Stimulated activated CD8-positive, alpha-beta memory T cell treated with anti-CD3 and anti-CD28 coated beads, Interleukin-7, amount 100 ng/mL, for 4 hours (primary cell): ENCODE data around the gene CYP24A1.

Experiments
- DNase-seq, 2 donors: peaks; one replicate each; pipeline ENCODE4 v3.0.0-alpha.2; 2020; ENCODE audit warnings: low read depth in 2 of 2

The CYP24A1 gene

GRCh38 chr20:54174457-54175175 lies 830 bp upstream of the CYP24A1 start:
- DNase-seq: no peak

- DNase-seq: no peak
Observed at GRCh38 chr20:54172856-54173652, 732 bp downstream of the CYP24A1 start.

- no peak for DNase-seq
Observed at GRCh38 chr20:54172532-54172855, 1.3 kb downstream of the CYP24A1 start.

DNA sequence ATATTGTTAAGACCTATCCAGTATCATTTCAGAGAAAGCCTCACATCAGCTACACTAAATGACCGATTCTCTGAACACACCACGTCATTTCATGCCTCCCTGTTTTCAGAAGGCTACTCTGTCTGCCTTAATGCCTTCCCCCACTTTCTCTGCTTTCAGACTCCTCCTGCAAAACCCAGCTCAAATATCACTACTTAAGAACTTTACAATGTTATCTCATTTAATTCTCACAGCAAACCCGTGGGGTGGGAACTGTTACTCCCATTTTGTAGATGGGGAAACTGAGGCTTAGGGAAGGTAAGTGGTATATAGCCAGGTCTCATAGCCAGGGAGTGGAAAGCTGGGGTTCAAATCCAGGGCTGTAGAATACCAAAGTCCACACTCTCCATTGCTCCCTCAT lies 2.8 kb downstream of the CYP24A1 start:
- no peak for DNase-seq

DNA sequence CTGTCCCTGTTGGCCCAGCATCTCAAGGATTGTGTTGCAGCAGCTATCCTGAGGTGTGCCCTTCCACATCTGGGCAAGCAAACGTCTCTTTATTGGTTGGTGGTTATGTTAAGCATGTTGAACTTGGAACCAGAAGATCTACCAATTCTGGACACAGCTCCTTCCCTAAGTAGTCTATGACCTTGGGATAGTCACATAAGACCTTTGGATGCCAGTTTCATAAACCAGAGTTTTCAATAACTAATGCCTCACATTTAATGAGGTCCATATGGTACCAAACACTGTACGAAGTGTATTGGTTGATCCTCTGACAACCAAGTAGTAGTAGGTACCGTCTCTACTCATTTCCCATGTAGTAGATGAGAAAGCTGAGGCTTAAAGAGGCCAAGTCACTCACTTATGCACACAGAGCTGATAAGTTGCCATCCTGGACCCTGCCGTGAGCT lies 3.7 kb downstream of the CYP24A1 start:
- DNase-seq: no peak

- DNase-seq: no peak
Observed at GRCh38 chr20:54168961-54169862, 4.6 kb downstream of the CYP24A1 start.

DNA sequence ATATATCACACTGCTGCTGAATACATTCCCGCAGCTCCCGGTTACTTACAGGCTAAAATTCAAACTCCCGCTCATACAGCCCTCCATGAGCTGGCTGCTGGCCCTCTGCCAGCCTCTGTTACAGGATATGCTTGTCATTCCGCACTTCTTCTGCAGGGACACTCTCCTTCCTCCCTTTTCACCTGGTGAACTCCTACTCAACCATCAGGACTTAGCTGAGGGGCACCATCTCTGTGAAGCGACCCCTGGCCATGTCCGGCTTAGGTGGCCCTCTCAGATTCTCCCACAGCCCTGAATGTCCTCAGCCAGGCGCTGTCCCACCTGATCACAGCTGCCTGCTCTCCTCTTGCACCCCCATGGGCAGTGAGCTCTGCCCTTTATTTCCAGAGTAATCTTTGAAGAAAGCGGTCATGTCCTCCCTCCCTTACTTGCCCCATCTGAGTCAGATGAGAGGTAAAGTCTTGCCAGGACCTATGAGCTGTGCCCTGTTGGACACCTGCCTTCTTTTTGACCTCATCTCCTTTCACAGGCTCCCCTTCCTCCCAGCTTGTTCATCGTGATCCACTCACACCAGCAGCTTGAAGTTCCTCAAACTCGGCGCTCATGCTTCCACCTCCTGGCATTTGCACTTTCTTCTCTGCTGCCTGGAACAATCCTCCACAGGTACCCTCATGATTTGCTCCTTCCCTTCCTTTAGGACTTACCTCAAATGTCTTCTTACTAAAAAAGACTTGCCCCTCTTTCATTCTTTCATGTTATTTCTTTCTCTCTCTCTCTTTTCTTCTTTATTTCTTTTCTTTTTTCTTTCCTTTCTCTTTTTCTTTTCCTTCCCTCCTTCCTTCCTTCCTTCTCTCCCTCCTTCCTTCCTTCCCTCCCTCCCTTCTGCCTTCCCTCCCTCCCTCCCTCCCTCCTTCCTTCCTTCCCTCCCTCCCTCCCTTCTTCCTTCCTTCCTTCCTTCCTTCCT lies 5.6 kb downstream of the CYP24A1 start:
- no peak for DNase-seq

- no peak for DNase-seq
Observed at GRCh38 chr20:54166987-54167662, 6.7 kb downstream of the CYP24A1 start.

GRCh38 chr20:54165803-54166202 lies 8.0 kb downstream of the CYP24A1 start:
- DNase-seq: no peak

- DNase-seq: no peak
Observed at GRCh38 chr20:54165014-54165413, 8.8 kb downstream of the CYP24A1 start.

DNA sequence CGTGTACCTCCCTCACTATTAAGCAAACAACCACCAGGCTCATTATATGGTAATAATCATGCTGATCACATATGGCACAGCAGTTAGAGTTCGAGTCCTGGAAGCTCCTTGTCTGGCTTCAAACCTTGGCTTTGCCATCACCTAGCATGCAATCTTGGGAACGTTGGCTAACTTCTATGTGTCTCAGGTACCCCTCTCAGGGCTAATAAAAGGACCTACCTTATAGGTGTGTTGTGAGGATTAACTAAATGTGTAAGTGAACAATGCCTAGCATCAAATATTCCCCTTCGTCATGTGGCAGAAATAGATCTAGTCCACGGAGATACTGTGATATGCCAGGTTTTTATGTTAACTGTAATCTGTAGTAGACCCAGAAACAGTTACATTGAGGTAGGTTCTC lies 10.4 kb downstream of the CYP24A1 start:
- no peak for DNase-seq

DNA sequence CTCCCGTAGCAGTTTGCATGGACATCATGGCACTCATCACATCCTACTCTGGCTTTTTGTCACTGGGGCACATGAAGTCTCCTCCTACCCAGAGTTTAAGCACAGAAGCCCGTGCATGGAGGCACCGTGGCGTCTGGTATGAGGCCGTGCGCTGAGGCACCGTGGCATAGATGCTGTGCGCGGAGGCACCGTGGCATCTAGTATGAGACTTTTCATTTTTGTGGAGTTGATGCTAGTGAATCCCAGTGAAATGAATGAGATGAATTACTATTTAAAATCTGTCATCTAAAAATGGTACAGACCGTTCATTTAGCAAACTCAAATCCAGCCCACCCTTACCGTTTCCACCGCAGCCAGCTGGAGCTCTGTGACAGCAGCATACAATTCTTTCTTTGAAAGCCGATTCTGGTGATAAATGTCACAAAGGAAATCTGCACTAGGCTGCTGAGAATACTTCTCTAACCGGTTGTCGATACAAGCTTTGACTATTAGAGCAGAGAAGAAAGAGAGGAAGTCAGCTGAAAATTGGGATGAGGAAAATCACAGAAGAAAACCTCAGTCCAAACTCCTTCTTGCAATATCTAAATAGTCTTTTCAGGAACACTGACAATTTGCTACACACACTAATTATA lies 11.3 kb downstream of the CYP24A1 start:
- no peak for DNase-seq

DNA sequence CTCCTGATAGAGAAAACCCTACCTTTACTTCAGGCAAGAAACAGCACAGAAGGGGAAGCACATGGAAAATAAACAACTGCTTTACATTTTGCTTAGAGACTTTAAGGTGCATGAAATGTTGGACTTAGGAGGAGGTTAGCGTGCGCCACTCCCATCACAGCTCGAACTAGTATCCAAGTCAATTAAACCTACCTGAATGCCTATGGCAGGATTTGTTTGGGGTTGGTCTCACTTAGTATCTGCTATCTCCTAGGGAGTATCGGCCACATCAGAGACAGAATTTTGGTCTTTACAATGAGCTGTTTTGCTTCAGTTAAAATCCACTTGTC lies 12.0 kb downstream of the CYP24A1 start:
- no peak for DNase-seq

DNA sequence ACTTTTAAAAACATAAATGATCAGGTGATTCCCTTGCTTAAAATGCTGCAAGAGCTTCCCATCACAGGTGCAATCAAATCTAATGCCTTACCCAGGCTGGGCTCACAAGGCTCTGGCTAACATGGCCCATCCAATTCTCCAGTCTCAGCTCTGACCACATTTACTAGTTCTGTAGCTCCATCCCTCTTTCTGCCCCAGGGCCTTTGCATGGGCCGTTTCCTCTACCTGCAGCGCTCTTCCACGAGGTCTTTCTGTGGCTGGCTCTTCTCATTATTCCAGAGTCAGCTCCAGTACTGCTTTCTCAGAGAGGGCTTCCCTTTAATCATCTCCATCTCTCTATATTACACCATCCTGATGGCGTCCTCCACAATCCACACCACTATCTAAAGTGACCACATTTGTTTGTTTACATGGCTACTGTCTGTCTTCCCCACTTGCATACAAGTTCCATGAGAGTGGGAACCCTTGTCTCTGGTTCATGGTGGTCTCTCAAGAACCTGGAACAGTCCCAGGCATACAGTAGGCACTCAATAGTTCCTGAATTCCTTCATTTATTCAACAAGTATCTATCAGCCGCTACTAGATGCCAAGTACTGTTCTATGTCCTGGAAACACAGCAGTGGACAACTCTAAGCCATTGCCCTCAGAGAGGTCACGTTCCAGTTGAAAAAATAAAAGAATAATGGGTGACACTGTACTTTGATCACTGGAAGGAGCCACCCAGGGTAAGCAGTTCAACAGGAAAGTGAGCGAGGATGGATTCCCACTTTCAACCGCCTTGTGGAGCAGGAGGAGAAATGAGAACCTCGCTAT lies 12.6 kb downstream of the CYP24A1 start:
- no peak for DNase-seq

- no peak for DNase-seq
Observed at GRCh38 chr20:54160065-54161007, 13.4 kb downstream of the CYP24A1 start.

GRCh38 chr20:54158856-54159418 lies 14.8 kb downstream of the CYP24A1 start:
- DNase-seq: no peak

GRCh38 chr20:54158226-54158625 lies 15.6 kb downstream of the CYP24A1 start:
- DNase-seq: no peak
